ENCODE measurements around the gene CXXC5. TPM values are rescaled to one million over a fixed set of nuclear protein-coding genes. Genes with fewer than 3 reads are reported as not detected.
A peak's percentile ranks its signal among the peaks of the same experiment; 100 is the strongest.

Gene CXXC5
- total RNA-seq, 6 donors from 2014 or later = 25.7 to 39.5 (median 33.0) TPM

DNA sequence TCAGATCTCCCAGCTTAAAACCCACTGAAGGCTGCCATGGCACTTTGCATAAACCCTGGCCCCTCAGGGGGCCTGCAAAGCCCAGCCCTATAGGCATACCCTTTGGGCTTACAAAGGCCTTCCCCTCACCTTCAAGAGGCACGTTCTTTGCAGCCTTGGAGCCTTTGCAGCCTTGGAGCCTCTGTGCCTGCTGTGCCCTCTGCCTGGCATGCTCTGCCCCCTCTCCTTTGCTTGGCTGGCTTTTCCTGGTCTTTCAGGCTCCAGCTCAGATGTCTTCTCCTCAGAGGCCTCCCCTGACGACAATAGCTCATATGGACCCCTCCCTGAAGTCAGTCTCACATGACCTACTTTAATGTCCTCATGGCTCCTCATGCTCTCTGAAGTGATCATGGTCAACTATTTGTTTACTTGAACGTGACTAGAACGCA, 60.3 kb downstream of the CXXC5 start:
- Histone ChIP-seq H3K4me3 (no peak overlapping the region), H3K27ac (peak overlapping the region in 1 of 4 donors; percentile 50), H3K4me1 (peaks cover 32 to 35% (median 33%) of the 10 kb centered on the region in 4 donors), H3K9me3 (no peaks in the 10 kb centered on the region), H3K36me3 (no peaks in the 10 kb centered on the region), H3K27me3 (peaks cover 0 to 28% (median 7%) of the 10 kb centered on the region in 4 donors)
- TF ChIP-seq, protein P1, sequence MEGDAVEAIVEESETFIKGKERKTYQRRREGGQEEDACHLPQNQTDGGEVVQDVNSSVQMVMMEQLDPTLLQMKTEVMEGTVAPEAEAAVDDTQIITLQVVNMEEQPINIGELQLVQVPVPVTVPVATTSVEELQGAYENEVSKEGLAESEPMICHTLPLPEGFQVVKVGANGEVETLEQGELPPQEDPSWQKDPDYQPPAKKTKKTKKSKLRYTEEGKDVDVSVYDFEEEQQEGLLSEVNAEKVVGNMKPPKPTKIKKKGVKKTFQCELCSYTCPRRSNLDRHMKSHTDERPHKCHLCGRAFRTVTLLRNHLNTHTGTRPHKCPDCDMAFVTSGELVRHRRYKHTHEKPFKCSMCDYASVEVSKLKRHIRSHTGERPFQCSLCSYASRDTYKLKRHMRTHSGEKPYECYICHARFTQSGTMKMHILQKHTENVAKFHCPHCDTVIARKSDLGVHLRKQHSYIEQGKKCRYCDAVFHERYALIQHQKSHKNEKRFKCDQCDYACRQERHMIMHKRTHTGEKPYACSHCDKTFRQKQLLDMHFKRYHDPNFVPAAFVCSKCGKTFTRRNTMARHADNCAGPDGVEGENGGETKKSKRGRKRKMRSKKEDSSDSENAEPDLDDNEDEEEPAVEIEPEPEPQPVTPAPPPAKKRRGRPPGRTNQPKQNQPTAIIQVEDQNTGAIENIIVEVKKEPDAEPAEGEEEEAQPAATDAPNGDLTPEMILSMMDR (IDR thresholded peaks at IDR 0.05) = no peak
- TF ChIP-seq POLR2AphosphoS5 (IDR thresholded peaks at IDR 0.05) (no peak), POLR2A (IDR thresholded peaks at IDR 0.05) (no peak), EP300 (IDR thresholded peaks at IDR 0.05) (no peak)
- DNase-seq = no peak
- 81 to 82% methylated on average over 4 of the region's 4 CpGs for WGBS, 2 donors
- no peak for ATAC-seq (ENCODE audit: low FRiP score in 2 of 2)

DNA sequence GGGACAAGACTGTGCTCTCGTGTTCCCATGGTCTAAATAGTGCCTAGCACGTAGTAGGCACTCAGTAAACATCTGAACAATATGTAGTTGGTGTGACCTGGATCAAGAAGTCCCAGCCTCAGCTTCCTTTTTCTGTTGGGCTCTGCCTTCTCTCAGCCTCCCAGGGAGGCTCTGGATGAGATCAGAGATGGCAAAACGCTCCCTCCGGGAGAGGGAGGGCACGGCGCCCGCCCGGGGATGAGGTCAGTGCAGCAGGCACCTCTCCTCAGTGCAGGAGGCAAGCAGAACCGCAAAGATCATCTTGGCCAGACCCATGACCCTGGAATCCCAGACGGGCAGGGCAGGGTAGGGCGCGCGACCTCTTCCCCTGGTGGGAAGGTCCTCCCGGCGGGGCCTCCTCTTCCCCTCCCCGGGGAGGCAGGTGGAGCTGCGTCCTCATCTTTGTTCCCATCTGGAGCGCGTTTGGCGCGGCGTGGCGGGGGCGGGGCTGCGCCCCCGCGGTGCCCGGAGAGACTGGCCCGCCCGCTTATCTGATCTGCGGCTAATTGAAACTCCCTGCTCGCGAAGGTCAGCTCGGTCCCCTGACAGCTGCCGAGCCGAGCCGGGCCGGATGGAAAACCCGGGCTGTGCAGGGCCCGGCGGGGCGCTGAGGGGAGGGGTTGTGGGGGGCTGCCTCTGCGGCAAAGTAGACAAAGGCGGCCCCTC, 60.9 kb downstream of the CXXC5 start:
- Histone ChIP-seq H3K27me3 (peaks cover 0 to 28% (median 7%) of the 10 kb centered on the region in 4 donors), H3K4me1 (peaks cover 32 to 35% (median 33%) of the 10 kb centered on the region in 4 donors), H3K9me3 (no peaks in the 10 kb centered on the region), H3K36me3 (no peaks in the 10 kb centered on the region), H3K4me3 (peak overlapping the region in 3 of 4 donors; percentile 30 to 56 (median 56)), H3K27ac (peak overlapping the region; percentile 50 to 65 (median 56))
- ATAC-seq (ENCODE audit: low FRiP score in 2 of 2) (peak; percentile 36 to 54), DNase-seq (peak in 1 of 2 donors; percentile 91)
- TF ChIP-seq EP300 (IDR thresholded peaks at IDR 0.05) = no peak
- no peak for TF ChIP-seq POLR2A (IDR thresholded peaks at IDR 0.05)
- no peak for TF ChIP-seq POLR2AphosphoS5 (IDR thresholded peaks at IDR 0.05)
- WGBS, 2 donors = 17 to 19% methylated on average over 11 to 30 of the region's 44 CpGs

DNA sequence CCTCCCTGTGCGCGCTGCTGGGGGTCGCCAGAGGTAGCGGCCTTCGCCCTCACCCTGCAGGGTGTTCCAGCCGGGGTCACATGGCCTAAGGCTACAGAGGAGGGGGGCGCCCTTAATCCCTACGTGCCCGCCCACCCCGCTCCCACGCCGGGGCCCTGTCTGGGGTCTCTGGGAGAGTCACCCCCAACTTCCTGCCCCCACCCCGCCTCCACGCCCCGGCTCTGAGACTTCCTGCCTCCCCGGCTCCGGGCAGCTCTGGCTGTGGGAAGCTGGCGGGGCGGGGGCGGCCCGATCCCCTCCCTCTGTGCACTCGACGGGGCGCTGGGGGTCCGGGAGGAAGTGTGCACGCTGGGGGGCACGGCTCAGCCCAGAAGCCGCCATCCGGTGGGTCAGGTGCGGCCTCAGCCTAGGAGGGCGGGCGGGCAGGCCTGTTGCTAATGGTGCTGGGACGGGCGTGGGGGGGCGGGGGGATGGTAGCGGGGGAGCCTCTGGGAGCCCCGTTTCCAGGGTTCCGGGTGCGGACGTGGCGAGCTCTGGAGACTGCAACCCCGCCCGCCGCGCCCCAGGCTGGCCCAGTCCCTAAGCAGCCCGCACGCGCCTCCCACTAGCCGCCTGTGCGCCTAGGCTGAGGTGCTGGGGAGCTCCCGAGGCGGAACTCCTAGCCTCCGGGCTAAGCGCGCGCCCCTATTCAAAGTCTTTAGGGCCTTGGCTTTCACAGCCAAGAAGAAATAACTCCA, 61.6 kb downstream of the CXXC5 start:
- H3K4me3 ChIP-seq = peak overlapping the region in 3 of 4 donors; percentile 30 to 56 (median 56)
- no peaks in the 10 kb centered on the region for H3K9me3 ChIP-seq
- H3K27me3 ChIP-seq = peaks cover 0 to 28% (median 7%) of the 10 kb centered on the region in 4 donors
- peak in 1 of 2 donors; percentile 89 for DNase-seq
- H3K27ac ChIP-seq = peak overlapping the region; percentile 24 to 65 (median 56)
- TF ChIP-seq POLR2AphosphoS5 (IDR thresholded peaks at IDR 0.05) = no peak
- no peak for TF ChIP-seq EP300 (IDR thresholded peaks at IDR 0.05)
- TF ChIP-seq, protein P1 (IDR thresholded peaks at IDR 0.05) = no peak
- TF ChIP-seq POLR2A (IDR thresholded peaks at IDR 0.05) = no peak
- WGBS, 2 donors = 13 to 35% methylated on average over 8 to 23 of the region's 56 CpGs
- H3K4me1 ChIP-seq = peaks cover 32 to 35% (median 33%) of the 10 kb centered on the region in 4 donors
- peak in 1 of 2 donors; percentile 25 for ATAC-seq (ENCODE audit: low FRiP score in 2 of 2)
- no peaks in the 10 kb centered on the region for H3K36me3 ChIP-seq

DNA sequence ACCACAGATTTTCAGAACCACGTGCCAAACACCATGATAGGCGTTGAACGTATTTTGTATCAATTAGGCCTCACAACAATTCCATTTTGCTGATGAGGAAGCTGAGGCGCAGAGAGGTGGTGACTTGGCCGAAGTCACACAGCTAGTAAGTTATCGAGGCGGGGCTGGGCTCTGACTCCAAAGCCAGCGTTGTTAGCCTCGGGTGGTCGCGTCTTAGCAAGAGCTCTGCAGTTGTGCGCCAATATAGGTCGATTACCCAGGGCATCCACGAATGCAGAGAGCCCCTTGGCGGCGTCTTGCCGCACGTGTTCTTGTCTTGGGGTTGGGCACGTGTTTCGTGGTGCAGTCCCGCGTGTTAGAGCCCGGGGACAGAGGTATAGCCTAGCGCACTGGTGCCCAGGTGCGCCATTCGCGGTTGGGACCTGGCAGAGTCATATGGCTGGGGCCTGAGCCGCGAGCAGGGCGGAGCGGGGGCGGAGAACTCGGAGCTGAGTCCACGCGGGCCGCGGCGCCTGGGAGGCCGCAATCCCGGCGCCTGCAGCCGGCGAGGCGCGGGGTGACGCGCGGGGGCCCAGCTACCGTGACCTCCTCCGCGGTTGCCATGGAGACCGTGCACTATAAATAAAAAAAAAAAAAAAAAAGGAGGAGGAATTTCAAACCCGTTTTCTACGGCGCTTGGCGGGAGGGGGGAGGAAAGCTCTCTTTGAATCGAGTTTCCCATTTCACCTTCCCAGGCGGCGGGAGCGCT, 62.3 kb downstream of the CXXC5 start:
- peak in 1 of 2 donors; percentile 73 for ATAC-seq (ENCODE audit: low FRiP score in 2 of 2)
- H3K36me3 ChIP-seq = no peaks in the 10 kb centered on the region
- peaks cover 0 to 28% (median 7%) of the 10 kb centered on the region in 4 donors for H3K27me3 ChIP-seq
- peaks cover 32 to 35% (median 33%) of the 10 kb centered on the region in 4 donors for H3K4me1 ChIP-seq
- DNase-seq = peak in 1 of 2 donors; percentile 92
- no peaks in the 10 kb centered on the region for H3K9me3 ChIP-seq
- H3K27ac ChIP-seq = peak overlapping the region in 3 of 4 donors; percentile 24 to 65 (median 60)
- WGBS, 2 donors = 8 to 11% methylated on average over 45 to 50 of the region's 60 CpGs
- peak overlapping the region; percentile 11 to 56 (median 50) for H3K4me3 ChIP-seq
- TF ChIP-seq, protein P1 (IDR thresholded peaks at IDR 0.05) = no peak
- no peak for TF ChIP-seq POLR2AphosphoS5 (IDR thresholded peaks at IDR 0.05)
- TF ChIP-seq POLR2A (IDR thresholded peaks at IDR 0.05) = no peak
- TF ChIP-seq EP300 (IDR thresholded peaks at IDR 0.05) = no peak
